ENCODE data around the gene GRPEL1. TPM values are rescaled to one million over a fixed set of nuclear protein-coding genes. Genes with fewer than 3 reads are reported as not detected.

GRPEL1 gene
- total and polyA plus RNA-seq, 2 of the 8 experiments (the other 6 are each of a cell fraction or from before 2014, with no cell fraction given), result 13.5 to 39.9 TPM

DNA sequence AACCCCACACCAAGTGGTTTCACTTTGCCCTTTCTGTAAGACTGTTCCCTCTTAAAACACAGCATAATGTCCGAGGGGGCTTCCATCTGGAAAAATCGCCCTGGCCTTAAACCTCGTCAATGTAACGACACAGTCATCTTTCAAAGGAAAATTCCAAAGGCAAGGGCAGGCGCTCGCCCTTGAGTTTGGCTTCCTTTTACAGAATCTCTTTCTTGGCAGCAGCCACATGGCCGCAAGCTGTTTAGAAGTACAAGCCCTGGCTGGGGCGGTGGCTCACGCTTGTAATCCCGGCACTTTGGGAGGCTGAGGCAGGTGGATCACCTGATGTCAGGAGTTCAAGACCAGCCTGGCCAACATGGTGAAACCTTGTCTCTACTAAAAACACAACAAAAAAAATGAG is 27.1 kb upstream of the GRPEL1 start (continued):
- TF ChIP-seq KDM4A (IDR thresholded peaks at IDR 0.05; ENCODE audit: low read depth, low read length, severe bottlenecking), result no peak
- no peak for TF ChIP-seq RNF2 (IDR thresholded peaks at IDR 0.05; ENCODE audit: borderline replicate concordance, low read depth, low read length, missing control alignments, poor library complexity, severe bottlenecking)
- TF ChIP-seq EZH2 (IDR thresholded peaks at IDR 0.05; ENCODE audit: low read depth, low read length, severe bottlenecking), result no peak
- TF ChIP-seq BRCA1 (IDR thresholded peaks at IDR 0.05; ENCODE audit: low read depth, low read length), result no peak
- TF ChIP-seq NRF1 (IDR thresholded peaks at IDR 0.05; ENCODE audit: low read depth, low read length), result no peak
- TF ChIP-seq TCF12 (IDR thresholded peaks at IDR 0.05; ENCODE audit: low read depth, low read length), result no peak
- no peak for TF ChIP-seq KDM1A (IDR thresholded peaks at IDR 0.05; ENCODE audit: borderline replicate concordance, low read length)
